ENCODE data around the gene MIPEP. TPM values are rescaled to one million over a fixed set of nuclear protein-coding genes. Genes with fewer than 3 reads are reported as not detected.
A peak's percentile ranks its signal among the peaks of the same experiment; 100 is the strongest.

The MIPEP gene
- polyA plus RNA-seq, 1 experiment = 12.4 TPM

- DNase-seq (ENCODE audit: low read depth) = no peak
- Histone ChIP-seq H3K27me3 (ENCODE audit: control insufficient read depth, insufficient read depth, low read length) (no peaks in the 10 kb centered on the region), H3K4me3 (ENCODE audit: low read depth, low read length) (no peak overlapping the region), H3K36me3 (ENCODE audit: control insufficient read depth, insufficient read depth, low read length) (no peaks in the 10 kb centered on the region)
- TF ChIP-seq, protein P1, sequence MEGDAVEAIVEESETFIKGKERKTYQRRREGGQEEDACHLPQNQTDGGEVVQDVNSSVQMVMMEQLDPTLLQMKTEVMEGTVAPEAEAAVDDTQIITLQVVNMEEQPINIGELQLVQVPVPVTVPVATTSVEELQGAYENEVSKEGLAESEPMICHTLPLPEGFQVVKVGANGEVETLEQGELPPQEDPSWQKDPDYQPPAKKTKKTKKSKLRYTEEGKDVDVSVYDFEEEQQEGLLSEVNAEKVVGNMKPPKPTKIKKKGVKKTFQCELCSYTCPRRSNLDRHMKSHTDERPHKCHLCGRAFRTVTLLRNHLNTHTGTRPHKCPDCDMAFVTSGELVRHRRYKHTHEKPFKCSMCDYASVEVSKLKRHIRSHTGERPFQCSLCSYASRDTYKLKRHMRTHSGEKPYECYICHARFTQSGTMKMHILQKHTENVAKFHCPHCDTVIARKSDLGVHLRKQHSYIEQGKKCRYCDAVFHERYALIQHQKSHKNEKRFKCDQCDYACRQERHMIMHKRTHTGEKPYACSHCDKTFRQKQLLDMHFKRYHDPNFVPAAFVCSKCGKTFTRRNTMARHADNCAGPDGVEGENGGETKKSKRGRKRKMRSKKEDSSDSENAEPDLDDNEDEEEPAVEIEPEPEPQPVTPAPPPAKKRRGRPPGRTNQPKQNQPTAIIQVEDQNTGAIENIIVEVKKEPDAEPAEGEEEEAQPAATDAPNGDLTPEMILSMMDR (IDR thresholded peaks at IDR 0.05; ENCODE audit: insufficient read depth, low read depth, low read length) = no peak
- POLR2A ChIA-PET = no interaction called here
- CTCF ChIA-PET = interaction anchor here (0.6 to 2.3 kb wide), 29 partner anchors 8 to 592 kb away, joined by 3 to 16 read pairs (median 4); no protein-coding TSS in a partner anchor
Observed at GRCh38 chr13:23922005-23922932, 33.1 kb upstream of the MIPEP start.

- no peak overlapping the region for H3K4me3 ChIP-seq (ENCODE audit: low read depth, low read length)
- no peaks in the 10 kb centered on the region for H3K27me3 ChIP-seq (ENCODE audit: control insufficient read depth, insufficient read depth, low read length)
- DNase-seq (ENCODE audit: low read depth) = no peak
- POLR2A ChIA-PET = no interaction called here
- no peaks in the 10 kb centered on the region for H3K36me3 ChIP-seq (ENCODE audit: control insufficient read depth, insufficient read depth, low read length)
- TF ChIP-seq, protein P1 (IDR thresholded peaks at IDR 0.05; ENCODE audit: insufficient read depth, low read depth, low read length) = peak; percentile 64
- CTCF ChIA-PET = interaction anchor here (0.6 to 2.3 kb wide), 24 partner anchors 9 to 591 kb away, joined by 3 to 16 read pairs (median 4); no protein-coding TSS in a partner anchor
Observed at GRCh38 chr13:23921451-23921888, 32.3 kb upstream of the MIPEP start.

GRCh38 chr13:23919006-23919405 is 29.8 kb upstream of the MIPEP start:
- TF ChIP-seq, protein P1 (IDR thresholded peaks at IDR 0.05; ENCODE audit: insufficient read depth, low read depth, low read length) = no peak

DNA sequence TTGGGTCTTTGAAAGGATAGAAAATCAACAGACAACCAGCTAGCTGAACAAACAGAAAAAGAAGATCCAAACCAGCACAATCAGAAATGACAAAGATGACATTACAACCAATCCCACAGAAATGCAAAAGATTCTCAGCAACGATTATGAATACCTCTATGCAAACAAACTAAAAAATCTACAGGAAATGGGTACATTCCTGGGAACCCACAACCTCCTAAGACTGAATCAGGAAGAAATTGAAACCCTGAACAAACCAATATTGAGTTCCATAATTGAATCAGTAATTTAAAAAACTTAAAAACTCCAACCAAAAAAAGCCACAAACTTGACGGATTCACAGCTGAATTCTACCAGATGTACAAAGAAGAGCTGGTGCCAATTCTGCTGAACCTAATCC is 29.0 kb upstream of the MIPEP start:
- ChIA-PET CTCF (interaction anchor here (0.8 to 2.8 kb wide), 4 partner anchors 34 to 310 kb away, joined by 3 to 15 read pairs (median 4); no protein-coding TSS in a partner anchor), POLR2A (no interaction called here)
- no peaks in the 10 kb centered on the region for H3K36me3 ChIP-seq (ENCODE audit: control insufficient read depth, insufficient read depth, low read length)
- H3K4me3 ChIP-seq (ENCODE audit: low read depth, low read length) = no peak overlapping the region
- TF ChIP-seq, protein P1 (IDR thresholded peaks at IDR 0.05; ENCODE audit: insufficient read depth, low read depth, low read length) = no peak
- no peak for DNase-seq (ENCODE audit: low read depth)
- H3K27me3 ChIP-seq (ENCODE audit: control insufficient read depth, insufficient read depth, low read length) = no peaks in the 10 kb centered on the region

More at GRCh38 chr13:23919006-23919405, 29.8 kb upstream of the MIPEP start:
- POLR2A ChIA-PET = no interaction called here
- DNase-seq (ENCODE audit: low read depth) = no peak
- no peaks in the 10 kb centered on the region for H3K36me3 ChIP-seq (ENCODE audit: control insufficient read depth, insufficient read depth, low read length)
- H3K27me3 ChIP-seq (ENCODE audit: control insufficient read depth, insufficient read depth, low read length) = no peaks in the 10 kb centered on the region
- no peak overlapping the region for H3K4me3 ChIP-seq (ENCODE audit: low read depth, low read length)
- CTCF ChIA-PET = interaction anchor here (0.8 to 2.8 kb wide), 4 partner anchors 33 to 310 kb away, joined by 3 to 15 read pairs (median 4); no protein-coding TSS in a partner anchor

- ChIA-PET POLR2A (no interaction called here), CTCF (interaction anchor here (1.8 kb wide), 1 partner anchor 11 kb away, joined by 5 read pairs; no protein-coding TSS in a partner anchor)
- TF ChIP-seq, protein P1 (IDR thresholded peaks at IDR 0.05; ENCODE audit: insufficient read depth, low read depth, low read length) = no peak
- DNase-seq (ENCODE audit: low read depth) = no peak
- Histone ChIP-seq H3K4me3 (ENCODE audit: low read depth, low read length) (no peak overlapping the region), H3K27me3 (ENCODE audit: control insufficient read depth, insufficient read depth, low read length) (no peaks in the 10 kb centered on the region), H3K36me3 (ENCODE audit: control insufficient read depth, insufficient read depth, low read length) (no peaks in the 10 kb centered on the region)
Observed at GRCh38 chr13:23915308-23915707, 26.1 kb upstream of the MIPEP start.

All from BJ (cell line).